Fibroblast of pulmonary artery (primary cell): ENCODE measurements around the gene DGKI.

Experiments used
- DNase-seq: peaks from one replicate; pipeline ENCODE4 v3.0.0-alpha.2; 2010; ENCODE audit warnings: low read depth
- H3K4me3 ChIP-seq: replicated peaks from 2 replicates; pipeline ENCODE4 v1.5.1; 2011; ENCODE audit warnings: low read depth, mild to moderate bottlenecking, control low read depth, low read length, moderate library complexity
- CTCF ChIP-seq: IDR thresholded peaks from 2 replicates; pipeline ENCODE4 v1.5.1; 2011; ENCODE audit warnings: mild to moderate bottlenecking, control low read depth, low read length, inconsistent platforms; ENCODE audit errors: missing control alignments

The DGKI gene

DNA sequence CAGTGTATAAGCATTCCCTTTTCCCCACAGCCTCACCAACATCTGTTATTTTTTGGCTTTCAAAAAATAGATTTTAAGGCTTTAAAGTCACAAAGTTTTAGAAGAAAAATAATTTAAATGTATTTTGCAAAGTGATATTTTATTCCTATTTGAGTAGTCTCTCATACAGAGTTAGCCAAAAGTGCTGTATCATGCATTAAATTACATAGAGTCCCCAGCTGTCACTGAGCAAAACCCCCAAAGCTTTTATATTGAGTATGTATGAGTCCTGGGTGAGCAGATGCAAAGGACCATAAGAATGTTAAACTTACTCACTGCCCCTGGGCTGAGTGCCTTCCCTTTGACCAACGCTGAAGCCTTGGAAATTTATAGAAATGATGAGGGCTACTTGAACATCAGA, 432.9 kb downstream of the DGKI start:
- TF ChIP-seq CTCF, result no peak
- H3K4me3 ChIP-seq, result no peak overlapping the region
- no peak for DNase-seq

DNA sequence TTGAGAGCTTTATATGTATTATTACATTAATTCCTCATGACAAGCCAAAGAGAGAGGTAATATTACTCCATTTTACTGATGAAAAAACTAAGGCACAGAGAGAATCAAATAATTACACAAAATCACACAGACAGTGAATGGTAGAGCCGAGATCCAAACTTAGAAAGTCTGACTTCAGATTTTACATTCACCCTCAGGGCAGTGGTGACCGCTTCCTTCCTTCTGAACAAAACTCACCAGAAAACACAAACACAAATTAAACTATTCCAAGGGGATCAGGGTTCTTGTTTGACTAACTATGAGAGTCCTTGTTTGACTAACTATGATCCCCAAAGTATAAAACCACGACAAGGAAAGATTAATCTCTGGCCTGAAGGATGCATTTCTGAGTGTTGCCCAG, 435.3 kb downstream of the DGKI start:
- no peak for DNase-seq
- H3K4me3 ChIP-seq, result no peak overlapping the region
- no peak for TF ChIP-seq CTCF

GRCh38 chr7:137408126-137408525, 438.6 kb downstream of the DGKI start:
- no peak for TF ChIP-seq CTCF
- H3K4me3 ChIP-seq, result no peak overlapping the region
- DNase-seq, result no peak

DNA sequence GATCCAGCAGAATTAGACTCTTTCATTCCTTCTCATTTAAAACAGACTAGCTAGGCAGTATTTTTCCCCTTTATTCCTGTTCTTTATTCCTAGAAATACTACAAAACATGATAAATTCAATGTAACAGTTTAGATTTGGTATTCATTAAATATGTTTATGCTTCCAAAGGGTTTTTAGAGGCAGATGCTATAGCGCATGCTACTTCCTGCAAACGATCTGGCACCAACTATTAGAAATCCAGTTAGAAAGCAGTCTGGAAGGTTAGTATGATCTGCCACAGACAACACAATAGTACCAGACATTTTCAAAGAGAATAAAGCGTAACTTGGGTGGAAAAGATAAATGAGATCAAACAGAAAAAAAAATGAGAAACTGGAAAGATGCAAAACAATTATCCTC, 439.7 kb downstream of the DGKI start:
- TF ChIP-seq CTCF, result no peak
- no peak for DNase-seq
- H3K4me3 ChIP-seq, result no peak overlapping the region

DNA sequence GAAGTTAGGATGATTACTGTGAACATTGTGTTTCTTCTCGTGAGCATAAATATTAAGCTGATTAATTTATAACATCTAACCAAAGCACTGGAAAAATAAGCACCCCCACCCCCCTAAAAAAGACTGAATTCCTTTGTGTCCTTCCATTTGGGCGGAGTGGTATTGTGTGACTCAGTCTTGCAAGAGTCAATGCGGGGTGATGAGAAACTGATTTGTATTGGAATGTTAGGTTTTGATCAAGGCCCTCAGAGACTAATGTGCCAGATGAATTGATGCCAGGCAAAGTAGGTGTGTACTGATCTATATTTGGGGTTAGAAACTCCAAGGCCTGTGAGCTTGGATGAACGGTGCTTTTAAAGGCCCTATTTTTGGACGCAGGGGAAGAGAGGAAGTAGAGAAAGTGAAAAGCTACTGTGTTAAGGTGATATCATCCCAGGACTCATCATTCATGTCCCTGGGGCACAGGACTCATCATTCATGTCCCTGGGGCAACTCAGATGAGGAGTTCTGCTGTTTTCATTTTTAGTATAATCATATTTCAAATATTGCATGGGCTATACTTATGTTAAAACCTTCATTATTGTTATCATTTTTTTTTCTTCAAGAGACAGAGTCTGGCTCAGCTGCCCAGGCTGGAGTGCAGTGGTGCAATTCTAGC, 442.0 kb downstream of the DGKI start:
- no peak overlapping the region for H3K4me3 ChIP-seq
- DNase-seq, result no peak
- no peak for TF ChIP-seq CTCF

- H3K4me3 ChIP-seq, result no peak overlapping the region
- no peak for DNase-seq
- no peak for TF ChIP-seq CTCF
Observed at GRCh38 chr7:137403353-137403695, 443.4 kb downstream of the DGKI start.
